Spleen (tissue), 7 donors: ENCODE data around the gene PTPN11.

ENCODE experiments used
- POLR2A ChIP-seq, 3 donors: fragments of 450-650 bp; IDR thresholded peaks; one replicate each; pipeline ENCODE4 v1.5.1; 2017; ENCODE audit warnings: antibody characterized with exemption in 3 of 3, mild to moderate bottlenecking in 1 of 3
- POLR2AphosphoS5 ChIP-seq, 3 donors: sonication (generic); formaldehyde crosslinking; IDR thresholded peaks; one replicate each; pipeline ENCODE4 v1.5.1; 2017; ENCODE audit warnings: antibody characterized with exemption in 3 of 3
- TF ChIP-seq, protein P1 (sequence below), 11 experiments: fragments of 200-600 bp in 7 of 11; fragments of 450-650 bp in 4 of 11; sonication (generic) in 4 of 11; IDR thresholded peaks in 8 of 11; conservative IDR thresholded peaks in 3 of 11; 1 replicate in 7 of 11; 2 replicates in 4 of 11; pipeline versions ENCODE4 v1.4.0 to v1.8.0; 2016 to 2021; ENCODE audit warnings: antibody characterized with exemption in 11 of 11, inconsistent platforms in 4 of 11, mild to moderate bottlenecking in 1 of 11
- donor health status: DM: no; HTN: no; CAD: no; lungs with moderate emphysema.
- donor health status: DM: no; HTN: no; CAD: no.
- donor health status: DM: no; HTN: no; CAD: no.

DNA sequence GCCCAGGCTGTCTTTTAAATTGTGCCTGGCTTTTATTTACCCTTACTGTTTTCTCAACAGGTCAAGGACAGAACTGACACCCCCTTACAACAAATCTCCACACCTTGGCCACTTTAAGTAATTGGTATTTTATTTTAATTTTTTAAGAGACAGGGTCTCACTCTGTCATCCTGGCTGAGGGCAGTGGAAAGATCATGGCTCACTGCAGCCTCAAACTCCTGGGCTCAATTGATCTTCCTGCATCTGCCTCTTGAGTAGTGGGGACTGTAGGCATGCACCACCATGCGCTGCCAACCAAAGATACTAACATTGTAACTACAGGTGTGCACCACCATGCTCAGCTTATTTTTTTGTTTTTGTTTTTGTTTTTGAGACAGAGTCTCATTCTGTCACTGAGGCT is 109.8 kb downstream of the PTPN11 start:
- TF ChIP-seq, protein P1, sequence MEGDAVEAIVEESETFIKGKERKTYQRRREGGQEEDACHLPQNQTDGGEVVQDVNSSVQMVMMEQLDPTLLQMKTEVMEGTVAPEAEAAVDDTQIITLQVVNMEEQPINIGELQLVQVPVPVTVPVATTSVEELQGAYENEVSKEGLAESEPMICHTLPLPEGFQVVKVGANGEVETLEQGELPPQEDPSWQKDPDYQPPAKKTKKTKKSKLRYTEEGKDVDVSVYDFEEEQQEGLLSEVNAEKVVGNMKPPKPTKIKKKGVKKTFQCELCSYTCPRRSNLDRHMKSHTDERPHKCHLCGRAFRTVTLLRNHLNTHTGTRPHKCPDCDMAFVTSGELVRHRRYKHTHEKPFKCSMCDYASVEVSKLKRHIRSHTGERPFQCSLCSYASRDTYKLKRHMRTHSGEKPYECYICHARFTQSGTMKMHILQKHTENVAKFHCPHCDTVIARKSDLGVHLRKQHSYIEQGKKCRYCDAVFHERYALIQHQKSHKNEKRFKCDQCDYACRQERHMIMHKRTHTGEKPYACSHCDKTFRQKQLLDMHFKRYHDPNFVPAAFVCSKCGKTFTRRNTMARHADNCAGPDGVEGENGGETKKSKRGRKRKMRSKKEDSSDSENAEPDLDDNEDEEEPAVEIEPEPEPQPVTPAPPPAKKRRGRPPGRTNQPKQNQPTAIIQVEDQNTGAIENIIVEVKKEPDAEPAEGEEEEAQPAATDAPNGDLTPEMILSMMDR (IDR thresholded peaks at IDR 0.05 in 8 of 11, conservative IDR thresholded peaks at IDR 0.05 in 3 of 11): no peak
- TF ChIP-seq POLR2AphosphoS5 (IDR thresholded peaks at IDR 0.05) (no peak), POLR2A (IDR thresholded peaks at IDR 0.05) (no peak)
